SJSA1 (cell line): ENCODE results near the gene FXYD4. TPM values are rescaled to one million over a fixed set of nuclear protein-coding genes. Genes with fewer than 3 reads are reported as not detected.
"Not testable (repeated sequence)": the region's sequence is repeated elsewhere in the genome, so short reads cannot be mapped to it uniquely, and the experiment has no call there.

Experiments used
- DNase-seq, 2 experiments: peaks; one replicate each; pipeline ENCODE4 v3.0.0-alpha.2; 2015 to 2020; ENCODE audit warnings: low spot score in 2 of 2, low read depth in 1 of 2
- H3K27ac ChIP-seq: fragments of 250-450 bp; sonication (Bioruptor Pico); 2 replicates; pipeline ENCODE4 v1.5.1; 2020; ENCODE audit warnings: mild to moderate bottlenecking, moderate library complexity
- H3K27me3 ChIP-seq: fragments of 250-450 bp; sonication (Bioruptor Pico); replicated peaks from 2 replicates; pipeline ENCODE4 v1.5.1; 2020; ENCODE audit warnings: mild to moderate bottlenecking, moderate library complexity
- H3K36me3 ChIP-seq: fragments of 250-450 bp; sonication (Bioruptor Pico); 2 replicates; pipeline ENCODE4 v1.5.1; 2020; ENCODE audit warnings: mild to moderate bottlenecking
- H3K4me1 ChIP-seq: fragments of 250-450 bp; sonication (Bioruptor Pico); replicated peaks from 2 replicates; pipeline ENCODE4 v1.6.1; 2021; ENCODE audit warnings: mild to moderate bottlenecking
- H3K4me3 ChIP-seq: fragments of 250-450 bp; sonication (Bioruptor Pico); 2 replicates; pipeline ENCODE4 v1.5.1; 2020; ENCODE audit warnings: mild to moderate bottlenecking
- H3K9me3 ChIP-seq: fragments of 250-450 bp; sonication (Bioruptor Pico); replicated peaks from 2 replicates; pipeline ENCODE4 v1.5.1; 2020; ENCODE audit warnings: mild to moderate bottlenecking
- total RNA-seq: library from RNA; depleted of rRNA; stranded (reverse); fragments of >200 nt; shearing (Covaris generic); gene quantifications from 2 replicates; pipeline ENCODE4 v1.2.3, GENCODE V29; 2014

The FXYD4 gene
- total RNA-seq, 1 experiment from 2014 or later = not detected

DNA sequence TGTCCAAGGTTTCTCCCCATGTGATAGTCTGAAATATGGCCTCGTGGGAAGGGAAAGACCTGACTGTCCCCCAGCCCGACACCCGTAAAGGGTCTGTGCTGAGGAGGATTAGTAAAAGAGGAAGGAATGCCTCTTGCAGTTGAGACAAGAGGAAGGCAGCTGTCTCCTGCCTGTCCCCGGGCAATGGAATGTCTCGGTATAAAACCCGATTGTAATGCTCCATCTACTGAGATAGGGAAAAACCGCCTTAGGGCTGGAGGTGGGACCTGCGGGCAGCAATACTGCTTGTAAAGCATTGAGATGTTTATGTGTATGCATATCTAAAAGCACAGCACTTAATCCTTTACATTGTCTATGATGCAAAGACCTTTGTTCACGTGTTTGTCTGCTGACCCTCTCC lies 33.9 kb upstream of the FXYD4 start:
- not testable (repeated sequence) for H3K36me3 ChIP-seq, DNase-seq, H3K27ac ChIP-seq, H3K27me3 ChIP-seq, H3K4me3 ChIP-seq, H3K9me3 ChIP-seq, H3K4me1 ChIP-seq

DNA sequence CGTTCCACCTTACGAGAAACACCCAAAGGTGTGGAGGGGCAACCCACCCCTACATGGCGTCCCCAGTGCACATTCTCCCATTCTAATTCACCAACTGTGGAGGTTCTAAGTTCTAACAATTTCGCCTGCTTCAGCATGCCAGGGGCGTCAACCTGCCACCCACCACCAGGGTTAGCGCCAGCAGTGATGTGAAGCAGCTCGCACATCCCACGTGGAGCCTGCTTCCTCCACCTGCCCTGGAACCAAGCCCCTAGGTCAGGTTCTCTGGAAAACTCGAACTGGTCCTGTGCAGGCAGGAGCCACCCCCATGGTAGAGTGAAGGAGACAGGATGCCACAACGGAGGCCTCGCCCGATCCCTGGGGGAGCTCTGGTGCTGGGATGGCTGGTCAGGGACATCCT lies 33.3 kb upstream of the FXYD4 start:
- DNase-seq = no peak
- no peaks in the 10 kb centered on the region for H3K4me1 ChIP-seq
- H3K27me3 ChIP-seq = peaks cover 10% of the 10 kb centered on the region; the same call in 1 of the 2 replicates
- H3K9me3 ChIP-seq = no peaks in the 10 kb centered on the region
- no peak overlapping the region for H3K4me3 ChIP-seq
- H3K27ac ChIP-seq = no peak overlapping the region
- no peaks in the 10 kb centered on the region for H3K36me3 ChIP-seq

DNA sequence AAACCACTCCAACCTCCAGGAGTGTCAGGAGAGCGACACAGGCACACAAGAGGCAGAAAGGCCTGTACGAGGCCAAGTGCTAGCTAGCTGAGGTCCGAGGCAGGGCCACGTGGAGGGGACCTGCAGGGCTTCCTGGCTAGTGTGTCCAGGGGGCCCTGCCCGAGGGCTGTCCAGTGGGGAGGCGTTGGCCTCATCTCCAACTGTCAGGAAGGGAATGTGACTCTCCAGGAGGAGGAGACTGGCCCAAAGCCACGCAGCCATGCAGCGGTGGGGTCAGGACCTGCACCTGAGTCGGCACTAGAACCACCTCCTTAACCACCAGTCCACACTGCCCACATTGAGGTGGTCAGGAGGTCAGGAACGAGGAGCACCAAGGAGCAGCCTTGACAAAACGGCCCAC lies 32.3 kb upstream of the FXYD4 start:
- H3K36me3 ChIP-seq = no peaks in the 10 kb centered on the region
- no peak overlapping the region for H3K27ac ChIP-seq
- H3K27me3 ChIP-seq = peaks cover 10% of the 10 kb centered on the region; the same call in 1 of the 2 replicates
- no peak overlapping the region for H3K4me3 ChIP-seq
- H3K4me1 ChIP-seq = no peaks in the 10 kb centered on the region
- no peaks in the 10 kb centered on the region for H3K9me3 ChIP-seq
- no peak for DNase-seq

DNA sequence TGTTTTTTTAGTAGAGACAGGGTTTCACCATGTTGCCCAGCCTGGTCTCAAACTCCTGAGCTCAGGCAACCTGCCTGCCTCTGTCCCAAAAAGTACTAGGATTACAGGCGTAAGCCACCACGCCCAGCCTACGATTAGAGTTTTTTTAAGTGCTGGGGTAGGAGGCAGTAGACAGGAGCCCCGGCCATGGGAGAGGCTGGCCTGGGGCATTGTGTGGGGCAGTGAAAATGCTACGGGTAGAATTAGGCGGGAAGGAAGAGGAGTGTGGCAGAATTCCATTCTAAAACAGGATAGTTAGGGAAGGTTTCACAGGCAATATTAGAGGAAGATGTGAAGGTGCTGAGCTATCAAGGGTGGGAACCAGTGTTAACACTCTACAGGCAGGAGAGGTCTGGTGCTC lies 31.3 kb upstream of the FXYD4 start:
- H3K27ac ChIP-seq = no peak overlapping the region
- no peak for DNase-seq
- H3K4me3 ChIP-seq = no peak overlapping the region
- H3K36me3 ChIP-seq = no peaks in the 10 kb centered on the region
- H3K9me3 ChIP-seq = no peaks in the 10 kb centered on the region
- H3K27me3 ChIP-seq = peaks cover 10% of the 10 kb centered on the region; the same call in 1 of the 2 replicates
- H3K4me1 ChIP-seq = no peaks in the 10 kb centered on the region

DNA sequence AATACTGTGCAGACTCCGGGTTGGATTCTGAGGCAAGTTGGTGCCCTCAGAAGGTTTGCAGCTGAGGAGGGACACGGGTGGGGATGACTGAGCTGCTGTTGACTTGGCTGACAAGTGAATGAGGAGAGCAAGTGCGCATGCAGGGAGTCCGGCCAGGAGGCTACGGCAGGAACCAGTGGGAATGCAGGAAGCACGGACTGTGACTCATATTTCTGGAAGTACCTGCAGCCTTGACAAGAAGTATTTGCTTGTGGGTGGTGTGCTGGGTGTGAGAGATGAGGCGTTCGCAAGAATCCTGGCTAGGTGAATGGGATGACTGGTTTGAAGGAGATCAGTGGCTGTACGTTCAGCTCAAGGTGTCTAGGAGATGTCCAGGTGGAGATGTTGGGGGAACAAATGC lies 30.8 kb upstream of the FXYD4 start:
- Histone ChIP-seq H3K27ac (no peak overlapping the region), H3K4me1 (no peaks in the 10 kb centered on the region), H3K27me3 (peaks cover 10% of the 10 kb centered on the region; the same call in 1 of the 2 replicates), H3K9me3 (no peaks in the 10 kb centered on the region), H3K4me3 (no peak overlapping the region), H3K36me3 (no peaks in the 10 kb centered on the region)
- no peak for DNase-seq

DNA sequence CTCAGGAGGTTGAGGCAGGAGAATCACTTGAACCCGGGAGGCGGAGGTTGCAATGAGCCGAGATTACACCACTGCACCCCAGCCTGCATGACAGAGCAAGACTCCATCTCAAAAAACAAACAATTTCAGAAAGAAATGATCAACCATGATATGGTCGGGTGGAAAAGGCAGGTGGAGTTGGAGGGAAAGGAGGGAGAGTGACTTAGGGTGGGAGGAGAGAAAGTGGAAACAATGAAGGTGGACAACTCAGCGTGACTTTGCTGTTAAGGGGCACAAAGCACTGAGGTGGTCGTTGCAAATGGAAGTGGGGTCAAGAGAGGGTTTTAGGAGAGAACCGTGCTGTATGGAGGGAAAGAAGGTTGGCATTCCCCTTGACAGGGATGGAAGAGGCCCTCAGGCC lies 30.0 kb upstream of the FXYD4 start:
- Histone ChIP-seq H3K36me3 (no peaks in the 10 kb centered on the region), H3K9me3 (no peaks in the 10 kb centered on the region), H3K27ac (no peak overlapping the region), H3K4me1 (no peaks in the 10 kb centered on the region), H3K27me3 (peaks cover 10% of the 10 kb centered on the region; the same call in 1 of the 2 replicates), H3K4me3 (no peak overlapping the region)
- no peak for DNase-seq

GRCh38 chr10:43342279-43343125 lies 28.9 kb upstream of the FXYD4 start:
- H3K4me1 ChIP-seq = no peaks in the 10 kb centered on the region
- peaks cover 10% of the 10 kb centered on the region; the same call in 1 of the 2 replicates for H3K27me3 ChIP-seq
- H3K36me3 ChIP-seq = no peaks in the 10 kb centered on the region

DNA sequence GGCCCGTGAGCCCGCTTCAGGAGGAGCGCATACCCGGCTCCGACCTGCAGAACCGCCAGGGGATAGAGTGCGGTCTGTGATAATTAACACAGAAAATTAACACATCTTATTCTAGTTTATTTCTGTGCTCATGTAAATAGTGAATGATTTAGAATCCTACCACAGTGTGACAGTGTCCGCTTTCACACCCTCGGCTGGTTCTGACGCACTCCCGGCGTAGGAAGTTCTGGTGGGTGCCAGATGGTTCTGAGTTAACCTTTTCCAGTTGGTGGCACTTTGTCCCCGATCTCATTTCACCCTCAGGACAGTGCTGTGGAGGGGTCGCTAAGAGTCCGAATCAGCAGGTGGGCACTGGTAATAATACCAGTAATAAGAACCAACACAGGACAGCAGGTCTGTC lies 28.3 kb upstream of the FXYD4 start:
- no peaks in the 10 kb centered on the region for H3K9me3 ChIP-seq

More at GRCh38 chr10:43342279-43343125, 28.9 kb upstream of the FXYD4 start:
- H3K9me3 ChIP-seq = no peaks in the 10 kb centered on the region
- H3K27ac ChIP-seq = no peak overlapping the region
- DNase-seq = no peak
- H3K4me3 ChIP-seq = no peak overlapping the region

GRCh38 chr10:43344051-43344450 lies 27.4 kb upstream of the FXYD4 start:
- no peak for DNase-seq
- no peaks in the 10 kb centered on the region for H3K9me3 ChIP-seq
- H3K4me1 ChIP-seq = no peaks in the 10 kb centered on the region
- 0 out of 2 replicates have a peak, but pooled peaks cover 3% of the 10 kb centered on the region for H3K27me3 ChIP-seq
- H3K4me3 ChIP-seq = no peak overlapping the region
- no peaks in the 10 kb centered on the region for H3K36me3 ChIP-seq
- H3K27ac ChIP-seq = no peak overlapping the region

More for the DNA sequence above, 28.3 kb upstream of the FXYD4 start:
- H3K4me1 ChIP-seq = no peaks in the 10 kb centered on the region
- no peak for DNase-seq
- no peaks in the 10 kb centered on the region for H3K36me3 ChIP-seq
- no peak overlapping the region for H3K4me3 ChIP-seq
- peaks cover 9% of the 10 kb centered on the region; the same call in 1 of the 2 replicates for H3K27me3 ChIP-seq
- H3K27ac ChIP-seq = no peak overlapping the region

- Histone ChIP-seq H3K4me3 (no peak overlapping the region), H3K4me1 (no peaks in the 10 kb centered on the region), H3K27ac (no peak overlapping the region), H3K9me3 (no peaks in the 10 kb centered on the region), H3K27me3 (0 out of 2 replicates have a peak, but pooled peaks cover 5% of the 10 kb centered on the region), H3K36me3 (no peaks in the 10 kb centered on the region)
- no peak for DNase-seq
These were observed 23.4 kb upstream of the FXYD4 start for GRCh38 chr10:43347997-43348396.

DNA sequence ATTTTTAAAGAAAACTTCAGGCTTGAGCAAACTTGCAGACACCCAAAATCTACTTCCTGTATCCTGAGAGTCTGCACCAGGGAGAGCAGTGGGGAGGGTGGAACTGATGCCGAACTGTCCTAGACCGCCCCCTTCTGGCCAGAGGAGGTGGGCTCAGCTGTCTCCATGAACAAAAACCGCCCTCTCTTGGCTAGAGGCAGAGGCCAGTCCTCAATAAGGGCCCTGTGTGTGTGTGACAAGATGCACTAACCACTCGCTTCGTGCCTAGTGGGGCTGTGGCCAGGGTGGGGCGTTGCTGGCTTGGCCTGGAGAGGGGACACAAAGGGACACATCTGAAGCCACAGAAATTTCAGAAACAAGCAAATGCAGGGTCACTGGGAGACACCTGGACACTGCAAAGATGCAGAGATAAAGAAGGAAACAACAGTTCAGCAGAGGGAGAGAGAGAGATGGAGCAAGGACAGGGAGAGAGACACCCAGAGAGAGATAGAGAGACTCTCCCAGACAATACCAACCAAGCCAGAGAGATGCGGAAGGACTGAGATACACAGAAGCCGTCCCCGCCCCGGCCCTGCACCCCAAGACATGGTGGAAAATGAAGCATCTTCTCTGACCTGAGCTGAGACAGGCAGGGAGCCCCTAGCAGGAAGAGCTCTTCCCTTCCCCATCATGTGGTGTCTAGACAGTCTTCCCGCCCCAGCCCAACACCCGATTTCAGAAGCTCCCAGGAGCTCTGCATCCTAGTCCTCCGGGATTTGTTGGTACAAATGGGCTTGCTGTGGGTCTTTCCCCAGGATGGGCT lies 22.7 kb upstream of the FXYD4 start:
- DNase-seq = peak; percentile 58 to 71
- no peaks in the 10 kb centered on the region for H3K4me1 ChIP-seq
- no peak overlapping the region for H3K27ac ChIP-seq
- no peaks in the 10 kb centered on the region for H3K36me3 ChIP-seq
- no peak overlapping the region for H3K4me3 ChIP-seq
- H3K27me3 ChIP-seq = 0 out of 2 replicates have a peak, but pooled peaks cover 5% of the 10 kb centered on the region
- H3K9me3 ChIP-seq = no peaks in the 10 kb centered on the region

DNA sequence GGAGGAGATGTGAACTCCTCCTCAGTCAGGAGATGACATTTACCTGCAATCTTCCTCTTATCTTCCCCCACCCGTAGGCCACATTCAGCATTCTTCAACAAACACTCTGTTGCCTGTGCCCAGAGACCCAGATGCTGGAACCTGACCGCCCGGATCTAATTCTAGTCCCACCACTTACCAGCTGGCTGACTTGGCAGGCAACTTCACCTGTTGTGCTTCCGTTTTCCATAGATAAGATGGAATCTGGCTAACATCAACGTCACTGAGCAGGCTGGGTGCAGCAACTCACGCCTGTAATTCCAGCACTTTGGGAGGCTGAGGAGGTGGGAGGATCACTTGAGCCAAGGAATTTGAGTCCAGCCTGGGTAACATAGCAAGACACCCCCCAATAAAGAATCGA lies 21.3 kb upstream of the FXYD4 start:
- Histone ChIP-seq H3K9me3 (no peaks in the 10 kb centered on the region), H3K27ac (no peak overlapping the region), H3K27me3 (0 out of 2 replicates have a peak, but pooled peaks cover 5% of the 10 kb centered on the region), H3K4me3 (no peak overlapping the region), H3K36me3 (no peaks in the 10 kb centered on the region), H3K4me1 (no peaks in the 10 kb centered on the region)
- no peak for DNase-seq

- H3K36me3 ChIP-seq = no peaks in the 10 kb centered on the region
- H3K4me3 ChIP-seq = no peak overlapping the region
- H3K27me3 ChIP-seq = 0 out of 2 replicates have a peak, but pooled peaks cover 5% of the 10 kb centered on the region
- H3K9me3 ChIP-seq = no peaks in the 10 kb centered on the region
- H3K27ac ChIP-seq = no peak overlapping the region
- no peak for DNase-seq
- H3K4me1 ChIP-seq = no peaks in the 10 kb centered on the region
These were observed 20.8 kb upstream of the FXYD4 start for GRCh38 chr10:43350686-43351085.

DNA sequence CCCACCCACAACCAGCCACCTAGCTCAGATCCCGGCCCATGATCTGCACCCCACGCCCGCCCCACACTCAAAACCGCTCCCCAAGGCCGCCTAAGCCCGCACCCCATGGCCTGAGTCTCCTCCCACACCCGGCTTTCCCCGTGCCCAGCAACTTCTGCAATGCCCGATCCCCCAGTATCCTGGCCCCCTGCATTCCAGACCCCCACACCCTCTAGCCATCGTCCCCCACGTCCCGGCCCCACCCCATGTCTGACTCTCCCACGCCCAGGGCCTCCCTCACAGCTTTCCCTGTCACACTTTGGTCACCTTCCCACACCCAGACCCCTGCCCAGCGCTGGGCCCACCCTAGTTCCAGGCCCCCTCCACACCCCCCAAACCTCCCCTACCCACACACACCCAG lies 20.1 kb upstream of the FXYD4 start:
- Histone ChIP-seq H3K27me3 (0 out of 2 replicates have a peak, but pooled peaks cover 5% of the 10 kb centered on the region), H3K36me3 (no peaks in the 10 kb centered on the region), H3K27ac (no peak overlapping the region), H3K4me3 (no peak overlapping the region), H3K9me3 (no peaks in the 10 kb centered on the region), H3K4me1 (no peaks in the 10 kb centered on the region)
- no peak for DNase-seq
